CD14-positive monocyte (primary cell): Measurements from ENCODE around the gene OGFOD2. TPM values are rescaled to one million over a fixed set of nuclear protein-coding genes. Genes with fewer than 3 reads are reported as not detected.

Experiments used
- DNase-seq, 3 donors: peaks; one replicate each; pipeline ENCODE4 v3.0.0-alpha.2; 2011 to 2022
- H2AFZ ChIP-seq: 2 replicates; pipeline ENCODE4 v1.6.0; 2012; ENCODE audit warnings: mild to moderate bottlenecking, low read depth, low read length, inconsistent platforms; ENCODE audit not compliant: insufficient read depth, poor library complexity, severe bottlenecking
- H3K27ac ChIP-seq, 2 donors: 1 replicate in 1 of 2; 2 replicates in 1 of 2; pipeline ENCODE4 v1.5.1; 2012 to 2013; ENCODE audit warnings: low read length in 2 of 2, control low read depth in 1 of 2, inconsistent platforms in 1 of 2, low read depth in 1 of 2, mild to moderate bottlenecking in 1 of 2
- H3K27me3 ChIP-seq, 2 donors: one replicate each; pipeline versions ENCODE4 v1.6.0 to v1.6.1; 2011 to 2013; ENCODE audit warnings: low read length in 2 of 2; ENCODE audit not compliant: control insufficient read depth in 2 of 2, insufficient read depth in 2 of 2
- H3K36me3 ChIP-seq, 2 donors: replicated peaks in 1 of 2; 1 replicate in 1 of 2; 2 replicates in 1 of 2; pipeline versions ENCODE4 v1.5.1 to v1.6.1; 2012 to 2013; ENCODE audit warnings: low read length in 2 of 2, control low read depth in 1 of 2, inconsistent platforms in 1 of 2, mild to moderate bottlenecking in 1 of 2; ENCODE audit not compliant: insufficient read depth in 2 of 2, control insufficient read depth in 1 of 2
- H3K4me1 ChIP-seq, 2 donors: 1 replicate in 1 of 2; 2 replicates in 1 of 2; pipeline versions ENCODE4 v1.5.1 to v1.6.1; 2012 to 2013; ENCODE audit warnings: low read length in 2 of 2, control low read depth in 1 of 2, inconsistent platforms in 1 of 2, mild to moderate bottlenecking in 1 of 2, moderate library complexity in 1 of 2; ENCODE audit not compliant: insufficient read depth in 2 of 2, control insufficient read depth in 1 of 2
- H3K4me2 ChIP-seq: replicated peaks from 2 replicates; pipeline ENCODE3; 2012; ENCODE audit warnings: low read length, moderate library complexity, mild to moderate bottlenecking; ENCODE audit not compliant: poor library complexity, severe bottlenecking; ENCODE audit errors: extremely low read depth
- H3K4me3 ChIP-seq, 3 experiments: fragments of 200-600 bp in 1 of 3; sonication (generic) in 1 of 3; replicated peaks in 1 of 3; 1 replicate in 2 of 3; 2 replicates in 1 of 3; pipeline ENCODE4 v1.5.1; 2011 to 2013; ENCODE audit warnings: low read length in 3 of 3, mild to moderate bottlenecking in 3 of 3, control low read depth in 2 of 3, low read depth in 2 of 3, inconsistent platforms in 1 of 3, moderate library complexity in 1 of 3
- H3K79me2 ChIP-seq: 2 replicates; pipeline ENCODE4 v1.6.0; 2012; ENCODE audit warnings: mild to moderate bottlenecking, control low read depth, inconsistent platforms, low read length, moderate library complexity; ENCODE audit not compliant: insufficient read depth
- H3K9ac ChIP-seq: 2 replicates; pipeline ENCODE4 v1.6.0; 2017; ENCODE audit warnings: low read length, mild to moderate bottlenecking; ENCODE audit not compliant: insufficient read depth, poor library complexity, severe bottlenecking
- H3K9me3 ChIP-seq, 2 donors: replicated peaks in 1 of 2; 1 replicate in 1 of 2; 2 replicates in 1 of 2; pipeline versions ENCODE4 v1.5.1 to v1.6.1; 2012 to 2013; ENCODE audit warnings: low read length in 2 of 2, control low read depth in 1 of 2; ENCODE audit not compliant: control insufficient read depth in 1 of 2, insufficient read depth in 1 of 2
- H4K20me1 ChIP-seq: 2 replicates; pipeline ENCODE4 v1.6.0; 2012; ENCODE audit warnings: mild to moderate bottlenecking, low read length, control low read depth, moderate library complexity; ENCODE audit not compliant: insufficient read depth
- H3K27ac Mint-ChIP-seq, 7 donors: one replicate each; pipeline ENCODE4 v1.8.0; 2020; ENCODE audit warnings: mild to moderate bottlenecking in 7 of 7, mixed read lengths in 7 of 7, moderate library complexity in 6 of 7, inconsistent platforms in 2 of 7
- H3K27me3 Mint-ChIP-seq, 3 donors: one replicate each; pipeline ENCODE4 v1.8.0; 2021 to 2022; ENCODE audit warnings: low read depth in 3 of 3, mild to moderate bottlenecking in 3 of 3, mixed read lengths in 3 of 3, moderate library complexity in 3 of 3, inconsistent platforms in 1 of 3
- H3K36me3 Mint-ChIP-seq, 2 donors: one replicate each; pipeline ENCODE4 v1.8.0; 2020; ENCODE audit warnings: mixed read lengths in 2 of 2, inconsistent platforms in 1 of 2, mild to moderate bottlenecking in 1 of 2
- H3K4me1 Mint-ChIP-seq: one replicate; pipeline ENCODE4 v1.8.0; 2020; ENCODE audit warnings: mild to moderate bottlenecking, mixed read lengths
- H3K4me3 Mint-ChIP-seq, 2 donors: one replicate each; pipeline ENCODE4 v1.8.0; 2020; ENCODE audit warnings: mild to moderate bottlenecking in 2 of 2, mixed read lengths in 2 of 2, moderate library complexity in 1 of 2
- H3K9me3 Mint-ChIP-seq, 7 donors: one replicate each; pipeline ENCODE4 v1.8.0; 2020 to 2022; ENCODE audit warnings: mixed read lengths in 7 of 7, mild to moderate bottlenecking in 6 of 7, moderate library complexity in 6 of 7, inconsistent platforms in 2 of 7
- CTCF ChIP-seq: fragments of 200-600 bp; IDR thresholded peaks from one replicate; pipeline ENCODE4 v1.8.0; 2022; ENCODE audit warnings: antibody characterized with exemption, mild to moderate bottlenecking
- WGBS: methylation state at CpG from one replicate; pipeline ENCODE4 v1.1.5; 2013; ENCODE audit warnings: missing lambda C conversion rate; ENCODE audit not compliant: insufficient coverage; 5-methylcytosine and 5-hydroxymethylcytosine counted together
- intact Hi-C, 2 donors: fragments of 100-400 bp; cut with micrococcal nuclease; formaldehyde crosslinking; loops; one replicate each; pipeline versions ENCODE4 v1.15.0 to v1.15.1; 2023
- polyA plus RNA-seq, 3 donors: library from polyadenylated mRNA; depleted of rRNA in 1 of 3; unstranded in 2 of 3; stranded (reverse) in 1 of 3; fragments of 300-500 nt in 2 of 3; fragments of >200 nt in 1 of 3; fragmentation: Illumina TruSeq in 2 of 3; gene quantifications; 1 replicate in 2 of 3; 2 replicates in 1 of 3; pipeline ENCODE4 v1.2.3, GENCODE V29; 2012 to 2021

Gene OGFOD2
- polyA plus RNA-seq, 3 donors, result 13.0 to 30.3 (median 13.6) TPM

- H3K4me3 Mint-ChIP-seq, result no peak overlapping the region
- Histone ChIP-seq H3K36me3 (peaks cover 15 to 25% of the 10 kb centered on the region in 2 donors), H4K20me1 (peaks cover 42% of the 10 kb centered on the region), H3K4me2 (no peak overlapping the region), H2AFZ (no peak overlapping the region), H3K4me3 (no peak overlapping the region), H3K9me3 (no peaks in the 10 kb centered on the region), H3K9ac (no peak overlapping the region), H3K79me2 (peaks cover 73% of the 10 kb centered on the region), H3K27me3 (no peaks in the 10 kb centered on the region), H3K4me1 (peaks cover 60 to 69% of the 10 kb centered on the region in 2 donors), H3K27ac (no peak overlapping the region)
- H3K36me3 Mint-ChIP-seq, result peaks cover 13 to 29% of the 10 kb centered on the region in 2 donors
- no peaks in the 10 kb centered on the region for H3K27me3 Mint-ChIP-seq
- TF ChIP-seq CTCF, result no peak
- DNase-seq, result no peak
- WGBS, result 95% methylated on average over 18 of the region's 21 CpGs
- peak overlapping the region in 1 of 7 donors; percentile 55 for H3K27ac Mint-ChIP-seq
- peaks cover 59% of the 10 kb centered on the region for H3K4me1 Mint-ChIP-seq
- no peaks in the 10 kb centered on the region for H3K9me3 Mint-ChIP-seq
- intact Hi-C loops, result loop anchor here (5.0 to 10.0 kb wide), 3 partner anchors 254 to 386 kb away; partner anchors contain the start of genes MPHOSPH9 (in 2 of the 2), MTRFR (in 2 of the 2) and SBNO1 (in 1 of the 2)
These were observed 3.5 kb downstream of the OGFOD2 start for GRCh38 chr12:122978507-122978955.

GRCh38 chr12:122979001-122979907, 4.2 kb downstream of the OGFOD2 start:
- peaks cover 62 to 70% of the 10 kb centered on the region in 2 donors for H3K4me1 ChIP-seq
- peaks cover 13 to 29% of the 10 kb centered on the region in 2 donors for H3K36me3 Mint-ChIP-seq
- peaks cover 15 to 25% of the 10 kb centered on the region in 2 donors for H3K36me3 ChIP-seq
- no peak overlapping the region for H3K9ac ChIP-seq
- 85% methylated on average over 26 of the region's 28 CpGs for WGBS
- peak overlapping the region; percentile 89 to 91 for H3K4me3 Mint-ChIP-seq
- H3K4me3 ChIP-seq, result peak overlapping the region in 2 of 3 experiments; percentile 87 to 90
- TF ChIP-seq CTCF, result no peak
- H3K9me3 Mint-ChIP-seq, result no peaks in the 10 kb centered on the region
- H2AFZ ChIP-seq, result peak overlapping the region; percentile 93
- peak overlapping the region in 1 of 2 donors; percentile 83 for H3K27ac ChIP-seq
- no peaks in the 10 kb centered on the region for H3K27me3 ChIP-seq
- H3K4me2 ChIP-seq, result peak overlapping the region; percentile 91
- peaks cover 59% of the 10 kb centered on the region for H3K4me1 Mint-ChIP-seq
- intact Hi-C loops, result loop anchor here (5.0 to 10.0 kb wide), 3 partner anchors 253 to 386 kb away; partner anchors contain the start of genes MPHOSPH9 (in 2 of the 2), MTRFR (in 2 of the 2) and SBNO1 (in 1 of the 2)
- H3K27me3 Mint-ChIP-seq, result no peaks in the 10 kb centered on the region
- H3K27ac Mint-ChIP-seq, result peak overlapping the region in 2 of 7 donors; percentile 24 to 54
- DNase-seq, result no peak
- H4K20me1 ChIP-seq, result peaks cover 44% of the 10 kb centered on the region
- H3K79me2 ChIP-seq, result peaks cover 69% of the 10 kb centered on the region
- no peaks in the 10 kb centered on the region for H3K9me3 ChIP-seq
